Stimulated activated CD8-positive, alpha-beta memory T cell treated with anti-CD3 and anti-CD28 coated beads, Interleukin-12 subunit alpha, Interleukin-12 subunit beta, amount 100 ng/mL, for 1 hour (primary cell): ENCODE measurements around the gene KIF1A.

ENCODE experiments used
- DNase-seq: peaks from one replicate; pipeline ENCODE4 v3.0.0-alpha.2; 2020; ENCODE audit warnings: low read depth

Gene KIF1A

DNA sequence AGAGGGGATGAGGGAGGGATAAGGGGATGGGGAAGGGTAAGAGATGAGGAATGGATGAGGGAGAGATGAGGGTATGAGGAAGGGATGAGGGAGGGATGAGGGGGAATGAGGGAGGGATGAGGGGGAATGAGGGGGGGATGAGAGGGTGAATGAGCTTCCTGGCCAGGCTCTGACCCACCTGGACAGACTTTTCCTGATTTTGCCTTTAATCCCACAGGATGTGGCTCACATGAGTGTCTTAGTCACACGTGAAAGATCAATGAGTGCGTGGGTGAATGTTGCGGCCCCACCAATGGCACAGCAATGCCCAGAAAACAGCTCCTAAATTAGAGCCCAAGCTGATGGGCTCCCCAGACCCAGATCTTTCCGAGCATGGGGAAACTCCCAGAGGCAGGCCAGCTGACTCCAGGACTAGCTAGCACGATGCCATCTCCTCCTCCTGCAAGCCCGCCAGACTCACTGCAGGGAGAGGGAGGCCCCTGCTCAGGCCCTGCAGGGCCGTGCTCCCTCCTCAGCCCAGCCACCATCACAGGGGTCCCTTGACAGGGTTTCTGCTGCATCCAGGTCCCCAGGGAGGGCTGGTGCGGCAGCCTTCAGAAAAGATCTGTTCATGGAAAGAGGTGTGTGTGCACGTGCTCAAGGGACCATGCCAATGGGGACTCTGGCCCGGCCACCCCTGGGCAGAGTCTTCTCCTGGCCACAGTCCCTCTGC, 87.0 kb downstream of the KIF1A start:
- DNase-seq: no peak

DNA sequence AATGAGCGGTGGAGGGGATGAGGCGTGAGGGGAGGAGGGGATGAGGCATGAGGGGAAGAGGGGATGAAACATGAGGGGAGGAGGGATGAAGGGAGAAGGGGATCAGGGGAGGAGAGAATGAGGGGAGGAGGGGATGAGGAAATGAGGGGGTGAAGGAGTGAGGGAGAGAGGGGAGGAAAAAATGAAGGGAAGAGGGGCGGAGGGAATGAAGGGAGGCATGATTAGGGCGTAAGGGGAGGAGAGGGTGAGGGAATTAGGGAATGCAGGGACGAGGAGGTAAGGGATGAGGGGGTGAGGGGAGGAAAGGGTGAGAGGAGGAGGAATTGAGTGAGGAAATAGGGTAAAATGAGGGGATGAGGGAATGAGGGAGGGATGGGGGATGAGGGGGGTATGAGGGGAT, 87.8 kb downstream of the KIF1A start:
- DNase-seq: no peak

DNA sequence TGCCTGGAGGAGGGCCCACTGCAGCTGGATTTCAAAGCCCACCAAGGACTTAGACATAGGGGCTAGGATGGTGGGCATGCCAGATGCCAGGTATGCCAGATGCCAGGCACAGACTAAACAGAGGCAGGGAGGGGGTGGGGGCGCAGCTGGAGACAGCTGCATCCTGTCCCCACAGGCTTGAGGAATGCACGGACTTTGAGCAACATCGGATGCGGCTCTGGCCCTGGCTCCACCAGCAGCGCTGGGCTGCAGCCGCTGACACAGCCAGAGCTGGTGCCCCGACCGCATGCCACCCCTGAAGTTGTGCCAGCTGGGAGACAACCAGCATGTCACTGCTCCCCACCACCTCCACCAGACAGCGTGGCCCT, 88.9 kb downstream of the KIF1A start:
- DNase-seq: no peak

DNA sequence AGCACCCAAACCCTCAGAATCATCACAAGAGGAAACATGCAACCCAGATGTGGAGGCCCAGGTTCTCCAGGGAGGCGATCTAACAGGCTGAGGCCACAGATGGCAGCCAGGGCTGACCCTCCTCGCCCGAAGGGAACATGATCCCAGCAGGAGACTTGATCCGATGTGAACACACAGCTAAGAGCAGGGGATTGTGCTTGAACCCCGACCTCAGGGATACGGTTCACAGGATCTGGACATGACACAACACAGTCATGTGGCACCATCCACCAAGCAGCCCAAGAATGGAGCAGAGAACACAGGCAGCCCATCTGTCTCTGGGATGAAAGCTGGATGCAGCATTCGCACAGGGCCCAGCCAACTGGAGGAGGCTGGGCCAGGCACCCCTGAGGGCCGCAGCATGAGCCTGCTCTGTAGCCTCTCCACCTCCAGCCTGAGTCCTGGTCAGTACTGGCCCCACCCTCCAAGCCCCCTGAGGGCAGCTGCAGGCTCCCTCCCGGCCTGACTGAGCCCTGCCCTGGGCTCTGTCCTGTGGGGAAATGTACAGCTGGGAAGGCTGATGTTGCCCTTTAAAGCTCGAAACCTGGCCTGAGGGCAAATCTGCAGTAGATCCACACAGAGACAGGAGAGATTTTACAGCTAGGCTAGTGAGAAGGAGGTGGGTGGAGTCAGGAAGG, 89.4 kb downstream of the KIF1A start:
- no peak for DNase-seq

DNA sequence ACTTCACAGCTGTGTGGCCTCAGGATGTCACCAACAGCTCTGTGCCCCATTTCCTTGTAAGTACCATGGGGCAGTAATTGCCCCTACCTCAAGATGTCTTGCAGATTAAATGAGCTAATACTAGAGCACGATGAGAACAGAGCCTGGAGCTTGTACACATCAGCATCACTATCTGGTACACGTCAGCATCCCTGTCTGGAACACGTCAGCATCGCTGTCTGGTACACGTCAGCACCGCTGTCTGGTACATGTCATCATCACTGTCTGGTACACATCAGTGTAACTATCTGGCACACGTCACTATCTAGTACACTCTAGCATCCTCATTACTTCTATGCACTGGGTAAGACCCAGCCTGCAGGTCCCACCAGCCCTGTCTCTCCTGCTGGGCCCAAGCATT, 91.2 kb downstream of the KIF1A start:
- DNase-seq: no peak

- DNase-seq: no peak
These were observed 91.7 kb downstream of the KIF1A start for GRCh38 chr2:240728361-240728760.

DNA sequence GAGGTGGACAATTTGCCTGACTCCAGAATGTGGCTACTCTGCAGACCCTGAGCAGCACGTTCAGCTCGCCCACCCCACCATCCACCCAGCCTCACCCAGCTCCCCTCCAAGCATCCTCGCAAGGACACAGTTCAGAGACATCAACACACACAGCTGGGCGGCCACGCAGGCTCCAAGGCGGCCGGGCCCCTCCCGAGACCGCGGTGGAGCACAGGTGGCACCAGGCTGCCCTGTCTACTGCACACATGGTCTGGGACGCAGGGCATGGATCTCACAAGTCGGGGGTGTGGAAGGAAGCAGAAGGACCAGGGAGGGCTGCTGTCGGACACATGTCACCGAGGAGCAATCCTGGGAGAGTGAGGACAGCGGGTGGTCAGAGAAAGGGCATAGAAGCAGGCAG, 92.1 kb downstream of the KIF1A start:
- no peak for DNase-seq

DNA sequence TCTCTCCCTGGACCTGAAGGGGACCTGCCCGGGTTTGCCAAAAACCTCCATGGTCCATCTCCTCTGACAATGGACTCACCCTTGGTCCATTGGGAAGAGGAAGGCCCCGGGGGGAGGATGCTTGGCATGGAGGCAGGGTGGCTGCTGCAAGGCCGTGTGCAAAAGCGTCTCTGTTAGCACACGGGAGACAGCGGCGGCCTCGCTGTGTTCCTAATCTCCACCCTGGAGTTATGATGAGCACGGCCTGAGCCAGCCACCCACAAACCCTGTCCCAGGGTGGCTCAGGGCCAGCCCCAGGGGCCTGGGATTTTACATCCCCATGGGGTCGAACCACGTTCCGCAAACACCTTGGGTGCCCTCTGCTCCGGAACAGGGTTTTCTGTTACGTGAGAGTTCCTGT, 92.6 kb downstream of the KIF1A start:
- DNase-seq: no peak

DNA sequence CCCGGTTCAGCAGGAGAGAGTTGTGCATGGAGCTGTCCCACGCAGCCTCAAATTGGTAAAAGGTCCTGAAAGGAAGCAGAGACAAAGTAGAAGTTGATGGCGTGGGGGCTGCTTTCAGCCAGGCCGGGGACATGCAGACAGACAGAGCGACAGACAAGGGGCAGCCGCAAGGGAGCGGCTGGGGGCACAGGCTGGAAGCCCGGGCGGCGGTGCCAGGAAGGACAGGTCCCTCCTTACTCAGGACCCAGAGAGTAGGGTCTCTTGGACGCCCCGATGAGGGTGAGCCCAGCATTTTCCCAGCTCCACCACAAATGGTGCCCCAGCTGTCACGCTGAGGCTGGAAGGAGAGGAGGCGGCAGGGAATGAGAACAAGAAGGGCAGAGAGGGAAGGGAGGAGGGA, 93.1 kb downstream of the KIF1A start:
- no peak for DNase-seq

DNA sequence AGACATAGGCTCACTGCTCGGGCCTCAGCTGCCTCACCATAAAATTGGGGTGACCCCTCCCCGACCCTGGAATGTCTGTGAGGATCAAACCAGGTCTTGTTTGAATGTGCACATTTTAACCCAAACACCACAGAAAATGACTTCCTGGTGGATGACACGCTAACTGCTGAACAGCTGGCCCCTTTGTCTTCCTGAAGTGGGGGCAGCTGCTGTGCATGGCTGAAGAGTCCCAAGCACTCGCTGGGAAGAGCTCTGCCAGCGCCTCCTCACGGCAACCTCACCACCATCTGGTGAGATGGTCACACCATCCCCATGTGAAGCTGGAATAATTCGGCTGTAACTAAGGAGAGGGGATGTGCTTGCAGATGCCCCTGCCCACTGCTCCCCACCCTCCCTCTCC, 94.3 kb downstream of the KIF1A start:
- no peak for DNase-seq

GRCh38 chr2:240725266-240725665, 94.8 kb downstream of the KIF1A start:
- DNase-seq: no peak

- no peak for DNase-seq
These were observed 95.6 kb downstream of the KIF1A start for GRCh38 chr2:240724431-240724830.

DNA sequence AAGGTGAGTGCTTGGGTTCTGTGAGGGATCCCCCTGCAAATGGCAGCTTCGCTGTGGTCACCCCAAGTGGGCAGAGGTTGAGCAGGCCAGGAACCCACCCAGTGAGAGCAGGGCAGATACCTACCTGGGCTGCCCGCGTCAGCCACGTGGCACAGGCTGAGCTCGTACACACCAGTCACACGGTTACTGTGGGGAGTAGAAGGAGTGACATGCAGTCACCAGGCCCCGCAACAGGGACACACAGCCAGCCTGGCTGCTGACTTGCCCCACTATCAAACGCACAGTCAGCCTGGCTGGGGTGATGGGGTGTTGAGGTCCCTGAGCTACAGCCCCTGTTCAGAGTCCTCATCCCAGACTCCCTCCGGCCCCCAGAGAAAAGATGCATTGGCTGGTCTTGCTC, 96.2 kb downstream of the KIF1A start:
- no peak for DNase-seq

- DNase-seq: no peak
These were observed 97.0 kb downstream of the KIF1A start for GRCh38 chr2:240722796-240723735.

GRCh38 chr2:240722376-240722775, 97.6 kb downstream of the KIF1A start:
- no peak for DNase-seq

GRCh38 chr2:240721596-240722180, 98.3 kb downstream of the KIF1A start:
- no peak for DNase-seq

DNA sequence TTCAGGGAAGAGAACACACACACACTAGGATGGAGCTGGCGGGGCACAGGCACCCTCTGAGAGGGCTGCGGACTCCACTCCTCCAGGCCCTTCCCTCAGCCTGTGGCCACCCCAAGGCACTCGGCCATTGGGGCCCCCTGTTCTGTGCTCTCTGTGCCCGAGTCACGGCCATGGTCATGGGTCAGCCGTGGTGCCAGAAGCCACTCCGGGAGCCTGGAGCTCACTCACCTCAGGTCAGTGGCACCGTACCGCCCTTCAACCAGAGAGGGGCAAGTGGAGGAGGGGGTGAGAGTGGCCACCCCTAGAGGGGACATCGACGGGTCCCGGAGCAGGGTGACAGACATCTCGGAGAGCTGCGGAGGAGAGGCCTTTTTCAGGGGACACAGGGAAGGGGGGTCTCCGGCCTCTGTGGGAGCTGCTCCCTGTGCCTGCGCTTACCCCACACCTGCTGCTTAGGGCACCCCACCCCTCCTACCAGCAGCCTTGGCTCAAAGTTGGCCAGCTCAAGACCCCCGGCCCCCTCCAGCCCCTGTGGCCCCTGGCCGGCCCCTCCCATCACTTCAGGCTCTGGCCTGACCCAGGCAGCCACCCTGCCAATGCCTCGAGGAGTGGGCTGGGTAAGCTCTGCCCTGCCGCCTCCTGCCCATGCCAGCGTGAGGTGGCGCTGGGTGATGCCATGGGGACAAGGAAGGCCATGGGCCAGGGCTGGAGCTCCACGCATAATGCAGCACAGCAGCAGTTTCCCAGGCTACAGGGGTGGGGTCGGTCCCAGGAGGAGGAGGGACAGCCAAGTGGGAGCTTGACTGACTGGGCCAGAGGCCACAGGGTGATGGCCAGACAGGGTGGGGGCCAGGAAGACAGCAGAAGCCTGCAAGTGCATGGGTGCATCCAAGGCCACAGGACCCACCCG, 99.1 kb downstream of the KIF1A start:
- DNase-seq: no peak

GRCh38 chr2:240719676-240720545, 100.1 kb downstream of the KIF1A start:
- DNase-seq: no peak

DNA sequence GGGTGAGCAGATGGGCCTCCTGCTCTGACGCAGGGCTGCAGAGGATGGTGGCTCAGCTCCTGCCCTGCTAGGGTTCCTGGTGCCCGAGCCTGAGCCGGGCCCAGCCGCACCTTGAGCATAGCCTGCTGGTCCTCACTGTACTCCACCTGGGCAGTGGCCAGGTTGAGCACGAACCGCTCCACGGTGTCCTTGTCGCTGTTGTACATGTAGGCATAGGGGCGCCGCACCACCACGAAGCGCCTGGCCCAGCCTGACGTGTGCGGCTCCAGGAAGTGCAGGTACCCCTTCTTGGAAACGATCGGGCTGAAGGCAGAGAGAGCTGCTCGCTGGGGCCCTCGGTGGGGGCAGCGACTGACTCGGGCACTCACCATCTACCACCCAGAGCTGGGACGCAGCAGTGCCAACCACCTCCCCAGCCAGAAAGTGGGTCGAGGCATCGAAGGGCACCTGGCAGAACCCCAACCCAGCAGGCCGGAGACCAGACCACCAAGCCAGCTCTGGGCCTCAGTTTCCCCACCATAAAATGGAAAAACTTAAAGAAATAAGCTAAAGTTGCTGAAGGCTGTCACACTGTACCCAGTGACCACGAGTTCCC, 101.0 kb downstream of the KIF1A start:
- DNase-seq: no peak
